Activated CD4-positive, alpha-beta T cell treated with anti-CD3 and anti-CD28 coated beads, Interleukin-2, amount 10 ng/mL, durations not matched to agents 24 days and 14 days (primary cell): ENCODE measurements around the gene STUM. TPM values are rescaled to one million over a fixed set of nuclear protein-coding genes. Genes with fewer than 3 reads are reported as not detected.
A peak's percentile ranks its signal among the peaks of the same experiment; 100 is the strongest.

ENCODE experiments used
- DNase-seq: peaks from one replicate; pipeline ENCODE4 v3.0.0; 2022
- H3K27ac Mint-ChIP-seq: one replicate; pipeline ENCODE4 v1.8.0; 2022; ENCODE audit warnings: mild to moderate bottlenecking, mixed read lengths
- H3K27me3 Mint-ChIP-seq: one replicate; pipeline ENCODE4 v1.8.0; 2022; ENCODE audit warnings: mixed read lengths
- H3K36me3 Mint-ChIP-seq: one replicate; pipeline ENCODE4 v1.8.0; 2022; ENCODE audit warnings: low read depth, mild to moderate bottlenecking, mixed read lengths
- H3K4me1 Mint-ChIP-seq: one replicate; pipeline ENCODE4 v1.8.0; 2021; ENCODE audit warnings: mixed read lengths
- H3K4me3 Mint-ChIP-seq: one replicate; pipeline ENCODE4 v1.8.0; 2022; ENCODE audit warnings: mild to moderate bottlenecking, moderate library complexity, mixed read lengths
- H3K9me3 Mint-ChIP-seq: one replicate; pipeline ENCODE4 v1.8.0; 2021; ENCODE audit warnings: mixed read lengths
- intact Hi-C: fragments of 100-400 bp; cut with micrococcal nuclease; formaldehyde crosslinking; loops from one replicate; pipeline ENCODE4 v1.15.1; 2023
- total RNA-seq: library from RNA; stranded (reverse); gene quantifications from 2 replicates; pipeline ENCODE4 v1.2.3, GENCODE V29; 2022

Gene STUM
- total RNA-seq, 1 donor from 2014 or later = not detected

GRCh38 chr1:226629210-226629895, 80.8 kb downstream of the STUM start:
- Mint-ChIP-seq H3K27me3 (peaks cover 6% of the 10 kb centered on the region), H3K27ac (no peak overlapping the region), H3K4me3 (no peak overlapping the region), H3K4me1 (peaks cover 41% of the 10 kb centered on the region), H3K9me3 (no peaks in the 10 kb centered on the region), H3K36me3 (peaks cover 31% of the 10 kb centered on the region)
- intact Hi-C loops = loop anchor here (5.0 kb wide), 1 partner anchor 253 kb away; no protein-coding TSS in a partner anchor
- no peak for DNase-seq

GRCh38 chr1:226629896-226630550, 81.5 kb downstream of the STUM start:
- Mint-ChIP-seq H3K27me3 (peaks cover 6% of the 10 kb centered on the region), H3K4me3 (no peak overlapping the region), H3K4me1 (peaks cover 43% of the 10 kb centered on the region), H3K27ac (peak overlapping the region; percentile 15), H3K36me3 (peaks cover 33% of the 10 kb centered on the region), H3K9me3 (no peaks in the 10 kb centered on the region)
- intact Hi-C loops = loop anchor here (5.0 kb wide), 1 partner anchor 252 kb away; no protein-coding TSS in a partner anchor
- DNase-seq = no peak

- Mint-ChIP-seq H3K36me3 (peaks cover 39% of the 10 kb centered on the region), H3K27me3 (peaks cover 1% of the 10 kb centered on the region), H3K4me3 (no peak overlapping the region), H3K9me3 (no peaks in the 10 kb centered on the region), H3K4me1 (peaks cover 49% of the 10 kb centered on the region), H3K27ac (peak overlapping the region; percentile 15)
- intact Hi-C loops = no loop called here
- no peak for DNase-seq
These were observed 82.0 kb downstream of the STUM start for GRCh38 chr1:226630592-226630991.

GRCh38 chr1:226631229-226632000, 82.9 kb downstream of the STUM start:
- H3K4me1 Mint-ChIP-seq = peaks cover 51% of the 10 kb centered on the region
- no peaks in the 10 kb centered on the region for H3K27me3 Mint-ChIP-seq
- intact Hi-C loops = no loop called here
- no peak for DNase-seq
- H3K9me3 Mint-ChIP-seq = no peaks in the 10 kb centered on the region
- peaks cover 39% of the 10 kb centered on the region for H3K36me3 Mint-ChIP-seq
- H3K27ac Mint-ChIP-seq = no peak overlapping the region
- no peak overlapping the region for H3K4me3 Mint-ChIP-seq

- peak overlapping the region; percentile 26 for H3K4me3 Mint-ChIP-seq
- intact Hi-C loops = no loop called here
- H3K36me3 Mint-ChIP-seq = peaks cover 42% of the 10 kb centered on the region
- H3K4me1 Mint-ChIP-seq = peaks cover 46% of the 10 kb centered on the region
- H3K9me3 Mint-ChIP-seq = no peaks in the 10 kb centered on the region
- DNase-seq = no peak
- peak overlapping the region; percentile 84 for H3K27ac Mint-ChIP-seq
- H3K27me3 Mint-ChIP-seq = no peaks in the 10 kb centered on the region
These were observed 83.8 kb downstream of the STUM start for GRCh38 chr1:226632169-226632879.

- DNase-seq = no peak
- peak overlapping the region; percentile 84 for H3K27ac Mint-ChIP-seq
- no peaks in the 10 kb centered on the region for H3K9me3 Mint-ChIP-seq
- H3K4me1 Mint-ChIP-seq = peaks cover 40% of the 10 kb centered on the region
- peaks cover 44% of the 10 kb centered on the region for H3K36me3 Mint-ChIP-seq
- intact Hi-C loops = no loop called here
- H3K4me3 Mint-ChIP-seq = peak overlapping the region; percentile 33
- no peaks in the 10 kb centered on the region for H3K27me3 Mint-ChIP-seq
These were observed 84.4 kb downstream of the STUM start for GRCh38 chr1:226632922-226633351.

- intact Hi-C loops = loop anchor here (1.0 to 2.0 kb wide), 6 partner anchors 7 to 195 kb away; no protein-coding TSS in a partner anchor
- H3K4me3 Mint-ChIP-seq = peak overlapping the region; percentile 33
- no peaks in the 10 kb centered on the region for H3K9me3 Mint-ChIP-seq
- peaks cover 48% of the 10 kb centered on the region for H3K36me3 Mint-ChIP-seq
- peak overlapping the region; percentile 84 for H3K27ac Mint-ChIP-seq
- no peak for DNase-seq
- H3K4me1 Mint-ChIP-seq = peaks cover 40% of the 10 kb centered on the region
- no peaks in the 10 kb centered on the region for H3K27me3 Mint-ChIP-seq
These were observed 85.1 kb downstream of the STUM start for GRCh38 chr1:226633541-226634165.

- H3K36me3 Mint-ChIP-seq = peaks cover 51% of the 10 kb centered on the region
- H3K27me3 Mint-ChIP-seq = no peaks in the 10 kb centered on the region
- H3K4me3 Mint-ChIP-seq = peak overlapping the region; percentile 33
- peaks cover 40% of the 10 kb centered on the region for H3K4me1 Mint-ChIP-seq
- intact Hi-C loops = loop anchor here (1.0 to 2.0 kb wide), 6 partner anchors 8 to 194 kb away; no protein-coding TSS in a partner anchor
- H3K9me3 Mint-ChIP-seq = no peaks in the 10 kb centered on the region
- peak; percentile 93 for DNase-seq
- peak overlapping the region; percentile 5 for H3K27ac Mint-ChIP-seq
These were observed 85.6 kb downstream of the STUM start for GRCh38 chr1:226634166-226634588.

- H3K27ac Mint-ChIP-seq = peak overlapping the region; percentile 77
- H3K4me1 Mint-ChIP-seq = peaks cover 40% of the 10 kb centered on the region
- DNase-seq = no peak
These were observed 86.2 kb downstream of the STUM start for GRCh38 chr1:226634611-226635246.

GRCh38 chr1:226635456-226635941, 86.9 kb downstream of the STUM start:
- Mint-ChIP-seq H3K27ac (peak overlapping the region; percentile 77), H3K4me1 (peaks cover 40% of the 10 kb centered on the region), H3K36me3 (peaks cover 54% of the 10 kb centered on the region), H3K4me3 (peak overlapping the region; percentile 67), H3K27me3 (no peaks in the 10 kb centered on the region), H3K9me3 (no peaks in the 10 kb centered on the region)
- peak; percentile 86 for DNase-seq
- intact Hi-C loops = loop anchor here (1.0 to 2.0 kb wide), 5 partner anchors 8 to 101 kb away; no protein-coding TSS in a partner anchor

More at GRCh38 chr1:226634611-226635246, 86.2 kb downstream of the STUM start:
- no peaks in the 10 kb centered on the region for H3K27me3 Mint-ChIP-seq
- intact Hi-C loops = loop anchor here (1.0 to 2.0 kb wide), 8 partner anchors 8 to 194 kb away; no protein-coding TSS in a partner anchor
- no peaks in the 10 kb centered on the region for H3K9me3 Mint-ChIP-seq
- H3K4me3 Mint-ChIP-seq = peak overlapping the region; percentile 67
- H3K36me3 Mint-ChIP-seq = peaks cover 55% of the 10 kb centered on the region

GRCh38 chr1:226636847-226637096, 88.2 kb downstream of the STUM start:
- Mint-ChIP-seq H3K27ac (peak overlapping the region; percentile 23), H3K4me1 (peaks cover 36% of the 10 kb centered on the region), H3K9me3 (no peaks in the 10 kb centered on the region), H3K4me3 (no peak overlapping the region), H3K36me3 (peaks cover 52% of the 10 kb centered on the region), H3K27me3 (no peaks in the 10 kb centered on the region)
- intact Hi-C loops = no loop called here
- DNase-seq = no peak

GRCh38 chr1:226637147-226637935, 88.8 kb downstream of the STUM start:
- H3K36me3 Mint-ChIP-seq = peaks cover 53% of the 10 kb centered on the region
- intact Hi-C loops = no loop called here
- H3K27ac Mint-ChIP-seq = no peak overlapping the region
- no peaks in the 10 kb centered on the region for H3K9me3 Mint-ChIP-seq
- H3K27me3 Mint-ChIP-seq = no peaks in the 10 kb centered on the region
- peaks cover 36% of the 10 kb centered on the region for H3K4me1 Mint-ChIP-seq
- DNase-seq = no peak
- H3K4me3 Mint-ChIP-seq = no peak overlapping the region
